LNCaP clone FGC (cell line): Measurements from ENCODE around the gene SOX6.

ENCODE experiments used
- DNase-seq: peaks from one replicate; pipeline ENCODE4 v3.0.0-alpha.2; 2011; ENCODE audit warnings: low read depth
- H3K4me3 ChIP-seq: 2 replicates; pipeline ENCODE4 v1.5.1; 2011; ENCODE audit warnings: mild to moderate bottlenecking, low read depth, low read length, control low read depth
- TF ChIP-seq, protein P1 (sequence below): IDR thresholded peaks from 2 replicates; pipeline ENCODE4 v1.5.1; 2012; ENCODE audit warnings: mild to moderate bottlenecking; ENCODE audit not compliant: control insufficient read depth, insufficient read depth; ENCODE audit errors: extremely low read depth

The SOX6 gene

DNA sequence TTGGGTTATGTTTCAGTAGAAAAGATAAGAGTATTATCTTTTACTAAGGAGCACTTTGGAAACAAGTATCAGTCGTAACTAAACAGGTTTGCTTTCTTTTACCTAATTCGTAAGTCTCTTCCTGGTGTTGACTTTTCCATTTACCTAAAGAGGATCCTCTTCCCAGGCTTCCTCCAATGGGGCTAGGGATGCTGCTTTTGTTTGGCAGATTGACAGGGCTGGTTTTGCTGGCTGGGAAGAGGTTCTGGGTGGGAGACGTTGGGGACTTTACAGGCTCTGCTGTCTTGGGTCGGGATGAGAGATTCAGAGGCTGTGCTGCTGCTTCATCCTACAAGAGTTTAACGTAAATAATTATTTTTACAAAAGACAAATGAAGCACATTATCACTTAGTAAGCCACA is 306.7 kb downstream of the SOX6 start:
- no peak overlapping the region for H3K4me3 ChIP-seq
- TF ChIP-seq, protein P1, sequence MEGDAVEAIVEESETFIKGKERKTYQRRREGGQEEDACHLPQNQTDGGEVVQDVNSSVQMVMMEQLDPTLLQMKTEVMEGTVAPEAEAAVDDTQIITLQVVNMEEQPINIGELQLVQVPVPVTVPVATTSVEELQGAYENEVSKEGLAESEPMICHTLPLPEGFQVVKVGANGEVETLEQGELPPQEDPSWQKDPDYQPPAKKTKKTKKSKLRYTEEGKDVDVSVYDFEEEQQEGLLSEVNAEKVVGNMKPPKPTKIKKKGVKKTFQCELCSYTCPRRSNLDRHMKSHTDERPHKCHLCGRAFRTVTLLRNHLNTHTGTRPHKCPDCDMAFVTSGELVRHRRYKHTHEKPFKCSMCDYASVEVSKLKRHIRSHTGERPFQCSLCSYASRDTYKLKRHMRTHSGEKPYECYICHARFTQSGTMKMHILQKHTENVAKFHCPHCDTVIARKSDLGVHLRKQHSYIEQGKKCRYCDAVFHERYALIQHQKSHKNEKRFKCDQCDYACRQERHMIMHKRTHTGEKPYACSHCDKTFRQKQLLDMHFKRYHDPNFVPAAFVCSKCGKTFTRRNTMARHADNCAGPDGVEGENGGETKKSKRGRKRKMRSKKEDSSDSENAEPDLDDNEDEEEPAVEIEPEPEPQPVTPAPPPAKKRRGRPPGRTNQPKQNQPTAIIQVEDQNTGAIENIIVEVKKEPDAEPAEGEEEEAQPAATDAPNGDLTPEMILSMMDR = no peak
- peak; percentile 1 for DNase-seq

DNA sequence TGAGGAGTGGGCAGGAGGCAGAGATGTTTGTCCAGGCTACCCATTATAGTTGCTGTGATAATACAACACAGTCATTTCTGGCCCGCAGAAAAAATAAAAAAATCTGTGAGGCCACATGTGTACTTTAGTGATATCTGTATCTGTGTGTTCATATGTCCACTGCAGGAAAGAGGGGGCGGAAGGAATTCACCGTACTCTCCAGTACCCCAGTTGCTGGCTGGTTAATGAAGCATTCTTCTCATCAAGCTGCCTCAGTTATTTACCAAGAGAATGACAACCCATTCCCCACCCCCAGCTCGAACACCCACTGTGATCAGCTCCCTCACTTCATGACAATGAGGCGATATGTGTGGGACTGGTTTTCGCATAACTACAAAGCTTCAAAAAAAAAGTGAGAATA is 309.3 kb downstream of the SOX6 start:
- DNase-seq = no peak
- TF ChIP-seq, protein P1 = no peak
- no peak overlapping the region for H3K4me3 ChIP-seq

DNA sequence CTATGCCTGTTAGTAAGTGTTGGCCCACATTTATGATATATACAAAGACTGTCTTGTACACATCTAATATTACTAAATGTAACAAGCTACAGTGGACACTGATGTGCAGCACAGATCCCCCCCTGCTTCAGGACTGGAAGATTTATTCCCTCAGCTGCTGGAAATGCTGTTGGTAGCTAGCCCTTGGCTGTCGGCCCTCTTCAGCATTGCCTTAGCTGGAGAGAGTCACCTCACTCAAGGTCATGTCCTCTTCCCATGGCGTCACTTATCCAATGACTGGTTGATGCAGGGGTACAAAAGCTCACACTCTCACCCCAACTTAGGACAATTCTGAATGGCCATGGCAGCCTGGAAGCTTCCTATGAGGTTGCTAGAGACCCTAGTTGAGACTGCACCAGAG is 312.7 kb downstream of the SOX6 start:
- no peak overlapping the region for H3K4me3 ChIP-seq
- no peak for DNase-seq
- TF ChIP-seq, protein P1 = no peak

DNA sequence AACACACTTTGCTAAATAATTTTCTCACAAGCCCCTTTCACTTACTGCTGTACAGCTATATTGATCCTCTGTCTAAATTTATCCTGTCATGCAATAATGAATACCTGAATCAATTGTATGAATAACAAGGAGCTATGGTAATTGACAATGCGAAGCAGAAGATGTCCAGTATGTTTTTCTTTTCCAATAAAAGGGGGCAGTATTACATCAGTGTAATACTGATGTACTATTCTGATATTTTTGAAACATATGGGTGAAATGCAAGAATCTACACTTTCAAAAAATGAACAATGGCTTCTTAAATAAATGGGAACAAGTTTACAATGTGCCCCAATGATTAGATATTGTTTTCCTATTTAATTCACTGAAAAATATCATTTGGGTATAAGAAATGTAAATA is 315.1 kb downstream of the SOX6 start:
- TF ChIP-seq, protein P1 = no peak
- DNase-seq = no peak
- H3K4me3 ChIP-seq = no peak overlapping the region

DNA sequence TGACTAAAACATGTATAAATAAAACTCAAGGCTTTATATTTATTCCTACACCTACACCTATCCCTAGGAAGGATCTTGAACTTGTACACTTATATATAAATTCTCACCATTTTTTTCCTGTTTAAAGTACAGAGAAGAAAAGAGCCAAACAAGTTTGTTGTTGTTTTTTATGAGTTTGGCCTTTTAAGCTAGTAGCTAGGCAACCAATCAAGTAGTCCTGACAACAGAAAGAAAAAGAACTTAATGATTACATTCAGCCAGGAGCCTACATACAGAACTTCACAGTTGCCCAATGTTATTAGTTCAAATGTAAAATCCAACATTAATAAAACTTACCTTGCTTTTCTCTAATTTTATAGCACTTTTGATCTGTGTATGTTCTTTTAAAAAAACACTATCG is 316.2 kb downstream of the SOX6 start:
- no peak for DNase-seq
- H3K4me3 ChIP-seq = no peak overlapping the region
- TF ChIP-seq, protein P1 = no peak

DNA sequence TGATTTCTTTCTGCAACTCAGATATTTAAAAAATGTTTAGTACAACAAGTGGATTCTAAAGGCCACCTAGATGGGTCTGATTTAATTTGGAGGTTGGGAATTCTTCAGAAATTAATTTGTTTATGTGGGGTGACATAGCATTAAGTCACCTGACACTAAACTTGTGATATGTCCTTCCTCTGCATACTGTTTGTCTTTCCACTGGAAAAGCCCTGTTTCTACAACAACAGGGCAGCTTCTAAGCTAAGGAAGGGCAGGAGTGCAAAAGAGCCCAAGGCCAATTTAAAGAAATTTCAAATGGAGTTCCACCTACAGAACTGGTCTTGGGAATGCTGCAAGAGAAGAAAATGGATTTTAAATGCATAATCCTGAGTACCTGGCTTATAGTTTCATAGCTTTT is 319.2 kb downstream of the SOX6 start:
- TF ChIP-seq, protein P1 = no peak
- H3K4me3 ChIP-seq = no peak overlapping the region

DNA sequence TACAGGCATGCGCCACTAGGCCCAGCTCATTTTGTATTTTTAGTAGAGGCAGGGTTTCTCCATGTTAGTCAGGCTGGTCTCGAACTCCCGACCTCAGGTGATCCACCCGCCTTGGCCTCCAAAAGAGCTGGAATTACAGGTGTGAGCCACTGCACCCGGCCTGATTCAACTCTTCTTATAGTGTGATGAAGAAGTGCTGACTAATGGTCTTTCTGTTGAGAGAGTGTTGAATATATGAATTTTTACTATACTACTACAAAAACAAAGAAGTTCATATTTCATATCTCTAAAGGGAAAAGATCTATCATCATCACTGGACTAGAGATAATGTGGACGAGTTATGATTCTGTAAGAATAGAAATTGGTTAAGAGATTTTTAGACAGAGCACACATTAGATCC is 320.1 kb downstream of the SOX6 start:
- no peak overlapping the region for H3K4me3 ChIP-seq
- TF ChIP-seq, protein P1 = no peak
- DNase-seq = no peak

More for the DNA sequence above, 319.2 kb downstream of the SOX6 start:
- DNase-seq = no peak
